AG20443 (cell line): ENCODE results near the gene CCDC90B.
"Not testable (repeated sequence)": the region's sequence is repeated elsewhere in the genome, so short reads cannot be mapped to it uniquely, and the experiment has no call there.

Experiments used
- DNase-seq: peaks from one replicate; pipeline ENCODE4 v3.0.0; 2012; ENCODE audit warnings: low spot score, mixed read lengths

The CCDC90B gene

DNA sequence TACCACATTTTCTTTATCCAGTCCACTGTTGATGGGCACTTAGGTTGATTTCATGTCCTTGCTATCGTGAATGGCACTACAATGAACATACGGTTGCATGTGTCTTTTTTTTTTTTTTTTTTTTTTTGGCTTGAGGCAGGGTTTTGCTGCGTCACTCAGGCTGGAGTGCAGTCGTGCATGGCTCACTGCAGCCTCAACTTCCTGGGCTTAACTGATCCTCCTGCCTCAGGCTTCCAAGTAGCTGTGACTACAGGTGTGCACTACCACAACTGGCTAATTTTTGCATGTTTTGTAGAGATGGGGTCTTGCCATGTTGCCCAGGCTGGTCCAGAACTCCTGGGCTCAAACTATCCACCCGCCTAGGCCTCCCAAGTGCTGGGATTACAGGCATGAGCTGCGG is 1.5 kb upstream of the CCDC90B start:
- no peak for DNase-seq

DNA sequence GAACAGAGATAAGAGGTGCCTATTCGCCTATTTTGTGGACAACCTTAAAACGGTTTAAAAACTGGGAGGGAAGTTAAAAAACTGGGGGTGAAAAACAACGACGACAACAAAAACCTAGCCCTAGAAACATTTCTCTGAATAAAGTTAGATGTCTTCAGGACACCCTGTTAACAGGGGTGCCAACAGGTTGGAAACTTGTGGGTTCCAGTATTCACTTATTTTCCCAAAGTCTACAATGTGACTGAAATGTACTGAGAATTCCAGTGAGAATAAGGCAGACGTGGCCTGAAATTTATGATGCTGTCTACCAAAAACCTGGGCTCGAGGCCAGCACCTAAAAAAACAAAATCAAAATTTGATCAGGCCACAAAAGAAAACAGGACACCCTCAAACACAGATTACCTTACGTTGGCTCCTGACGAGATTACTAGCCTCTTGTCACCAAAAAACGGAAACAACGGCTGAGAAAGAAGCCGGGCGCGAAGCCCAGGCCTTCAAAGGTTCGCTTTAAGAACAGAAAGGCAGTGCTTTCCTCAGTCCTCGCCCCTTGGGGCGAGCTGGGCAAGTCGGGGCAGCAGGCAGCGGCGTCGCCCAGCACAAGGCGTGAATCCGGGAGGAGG is 906 bp downstream of the CCDC90B start:
- no peak for DNase-seq

GRCh38 chr11:83284501-83285150 is 1.5 kb downstream of the CCDC90B start:
- no peak for DNase-seq

- no peak for DNase-seq
Observed at GRCh38 chr11:83282084-83282716, 4.0 kb downstream of the CCDC90B start.

DNA sequence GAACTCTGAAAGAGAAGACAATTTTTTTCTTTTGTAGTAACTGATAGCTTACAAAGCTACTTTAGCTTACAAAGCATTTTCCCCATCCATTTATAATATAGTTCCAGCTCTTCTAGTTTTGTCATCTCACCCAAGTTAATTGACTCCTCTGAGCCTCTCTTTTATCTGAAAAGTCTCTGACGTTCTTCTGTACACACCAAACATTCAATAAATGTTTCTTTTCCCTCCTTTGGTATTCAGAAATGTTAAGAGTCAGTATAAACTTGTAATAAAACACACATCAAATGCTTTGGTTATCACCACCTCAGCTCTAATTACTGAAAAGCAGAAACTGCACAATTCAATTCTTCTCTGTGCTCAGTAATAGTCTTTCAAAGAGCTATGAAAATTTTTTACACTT is 5.9 kb downstream of the CCDC90B start:
- DNase-seq = no peak

GRCh38 chr11:83278351-83278750 is 7.8 kb downstream of the CCDC90B start:
- peak; percentile 34 for DNase-seq

GRCh38 chr11:83275888-83276641 is 10.1 kb downstream of the CCDC90B start:
- DNase-seq = no peak

DNA sequence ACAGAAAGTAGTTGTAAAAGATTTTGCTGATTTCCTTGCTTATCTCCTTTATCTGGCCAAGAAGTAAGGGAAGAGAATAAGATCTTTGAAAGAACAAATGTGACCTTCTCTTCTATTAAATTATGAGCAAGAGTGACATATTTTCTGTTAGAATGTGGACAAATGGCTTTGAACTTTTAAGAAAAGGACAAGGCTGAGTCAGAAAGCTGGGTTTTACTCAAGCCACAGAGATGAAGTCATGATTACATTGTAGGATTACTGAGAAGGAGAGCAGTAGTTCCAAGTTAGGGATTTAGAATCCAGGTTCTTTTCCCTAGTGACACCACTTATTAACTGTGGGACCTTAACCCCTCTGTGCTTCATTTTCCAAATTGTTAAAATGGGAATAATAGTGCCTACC is 13.5 kb downstream of the CCDC90B start:
- peak; percentile 64 for DNase-seq

- not testable (repeated sequence) for DNase-seq
Observed at GRCh38 chr11:83271734-83272133, 14.4 kb downstream of the CCDC90B start.

DNA sequence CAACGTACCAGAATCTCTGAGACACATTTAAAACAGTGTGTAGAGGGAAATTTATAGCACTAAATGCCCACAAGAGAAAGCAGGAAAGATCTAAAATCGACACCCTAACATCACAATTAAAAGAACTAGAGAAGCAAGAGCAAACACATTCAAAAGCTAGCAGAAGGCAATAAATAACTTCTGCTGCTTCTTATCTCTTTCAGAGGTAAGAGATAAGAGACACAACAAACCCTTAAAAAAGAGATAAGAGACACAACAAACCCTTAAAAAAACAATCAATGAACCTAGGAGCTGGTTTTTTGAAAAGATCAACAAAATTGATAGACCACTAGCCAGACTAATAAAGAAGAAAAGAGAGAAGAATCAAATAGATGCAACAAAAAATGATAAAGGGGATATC is 17.1 kb downstream of the CCDC90B start:
- not testable (repeated sequence) for DNase-seq

GRCh38 chr11:83265331-83265730 is 20.8 kb downstream of the CCDC90B start:
- DNase-seq = no peak

DNA sequence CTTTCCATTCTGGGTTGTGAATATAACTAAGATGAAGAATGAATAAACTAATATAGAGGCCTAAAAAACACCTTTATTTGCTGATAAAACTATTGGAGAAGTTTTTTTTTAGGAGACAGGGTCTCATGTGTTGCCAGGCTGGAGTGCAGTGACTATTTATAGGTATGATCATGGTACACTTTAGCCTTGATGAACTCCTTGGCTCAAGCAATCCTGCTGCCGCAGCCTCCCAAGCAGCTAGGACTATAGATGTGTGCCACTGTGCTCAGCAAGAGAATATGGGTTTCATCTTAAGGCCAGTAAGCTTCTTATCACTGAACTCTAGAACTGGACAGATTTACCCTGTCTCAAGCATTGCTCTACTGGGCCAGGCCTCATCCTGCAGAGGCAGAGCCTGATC is 26.6 kb downstream of the CCDC90B start:
- no peak for DNase-seq

DNA sequence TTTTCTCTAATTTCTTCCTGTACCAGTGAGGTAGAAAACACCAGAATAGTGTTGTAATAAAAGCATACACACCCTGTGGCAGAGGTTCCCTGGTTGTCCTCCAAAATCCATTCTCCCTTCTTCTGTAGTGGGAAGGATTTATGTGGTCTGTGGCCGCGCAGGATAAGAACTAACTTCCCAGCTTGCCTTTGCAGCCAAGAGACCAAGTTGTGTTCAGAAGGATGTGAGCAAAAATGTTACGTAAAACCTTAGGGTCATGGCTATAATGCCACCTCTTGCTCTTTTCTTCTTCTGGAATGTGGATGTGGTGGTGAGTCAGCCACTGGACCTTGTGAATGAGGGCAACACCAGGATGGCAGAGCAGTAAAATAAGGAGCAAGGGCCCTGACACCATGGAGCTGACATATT is 28.4 kb downstream of the CCDC90B start:
- DNase-seq = peak; percentile 59

- no peak for DNase-seq
Observed at GRCh38 chr11:83256602-83257340, 29.4 kb downstream of the CCDC90B start.

DNA sequence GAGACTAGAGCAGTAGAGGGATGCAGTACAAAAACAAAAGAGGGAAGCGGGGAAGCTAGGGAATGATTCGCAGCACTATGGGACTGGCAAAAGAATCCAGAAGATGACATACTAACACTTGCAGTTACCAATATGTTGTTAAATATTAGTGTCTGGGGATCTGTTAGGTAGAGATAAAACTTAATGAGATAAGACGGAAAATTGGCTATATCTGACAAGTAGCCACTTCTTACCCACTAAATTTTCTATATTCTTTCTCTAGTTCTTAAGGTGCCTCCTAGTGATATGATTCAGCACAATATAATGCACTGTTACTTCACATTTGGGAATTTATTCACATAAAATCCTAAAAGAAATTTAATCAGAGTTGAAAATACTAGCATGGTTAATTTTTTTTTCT is 30.8 kb downstream of the CCDC90B start:
- DNase-seq = no peak

DNA sequence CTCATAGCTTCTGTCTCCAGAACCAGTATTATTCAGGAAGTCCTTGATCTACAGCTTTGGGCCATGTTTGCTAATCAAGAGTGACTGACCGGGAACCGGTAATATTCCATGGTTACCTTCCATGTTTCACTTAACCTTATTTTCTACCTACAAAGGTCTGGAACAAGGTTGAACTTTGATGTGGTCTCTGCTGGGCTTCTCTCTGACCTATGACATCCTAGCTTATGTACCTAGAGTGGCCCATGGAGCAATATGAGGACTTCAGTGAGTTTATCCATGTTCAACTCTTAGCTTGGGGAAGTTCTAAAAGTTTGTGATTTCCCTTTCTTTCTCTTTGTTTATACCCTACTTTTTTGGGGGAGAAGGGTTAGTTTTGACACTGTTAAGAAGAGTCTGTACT is 33.2 kb downstream of the CCDC90B start:
- DNase-seq = no peak

GRCh38 chr11:83252266-83252665 is 33.9 kb downstream of the CCDC90B start:
- DNase-seq = no peak

DNA sequence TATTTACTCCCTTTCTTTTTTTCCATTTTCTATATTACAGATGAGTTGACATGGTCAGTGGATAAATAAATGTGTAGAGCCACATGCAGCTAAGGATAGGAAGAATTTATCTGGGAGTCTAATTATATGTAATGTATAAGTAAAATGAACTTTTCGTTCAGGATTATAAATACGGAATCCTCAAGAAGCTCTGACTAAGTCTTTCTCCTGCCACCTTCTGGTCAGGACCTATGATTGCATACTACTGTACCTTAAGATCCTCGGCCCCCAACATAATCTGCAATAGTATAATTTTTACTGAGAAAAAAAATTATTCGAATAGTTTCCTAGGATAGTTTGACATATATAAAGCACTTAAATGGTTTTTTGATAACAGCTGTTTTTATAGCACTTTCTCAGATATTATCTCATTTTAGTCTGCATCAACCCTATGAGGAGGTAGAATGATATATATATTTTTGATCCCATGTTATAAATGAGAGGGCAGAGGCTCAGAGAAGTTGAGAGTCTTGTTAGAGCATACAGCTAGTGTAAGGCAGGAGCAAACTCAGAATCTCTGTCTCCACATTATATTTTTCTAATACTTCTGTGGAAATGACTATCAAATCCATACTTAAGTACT is 36.1 kb downstream of the CCDC90B start:
- peak; percentile 63 for DNase-seq

DNA sequence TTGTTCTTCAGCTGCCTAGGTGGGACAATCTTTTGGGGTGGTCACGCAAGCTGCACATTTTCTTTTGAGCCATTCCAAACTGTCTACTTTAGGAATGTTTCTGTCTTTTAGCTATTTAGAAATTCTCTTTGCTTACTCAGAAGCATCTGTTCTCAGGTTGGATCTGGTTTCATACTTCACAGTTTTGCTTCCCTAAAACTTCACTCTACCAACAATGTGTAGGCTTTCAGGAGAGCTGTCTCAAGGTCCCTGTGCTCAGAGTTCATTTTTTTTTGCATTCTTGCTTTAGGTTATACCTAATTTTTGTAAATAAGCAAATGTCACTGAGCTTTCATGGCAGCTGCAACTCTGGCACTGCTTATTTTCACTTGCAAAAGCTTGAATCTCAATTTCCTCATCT is 36.7 kb downstream of the CCDC90B start:
- DNase-seq = no peak

DNA sequence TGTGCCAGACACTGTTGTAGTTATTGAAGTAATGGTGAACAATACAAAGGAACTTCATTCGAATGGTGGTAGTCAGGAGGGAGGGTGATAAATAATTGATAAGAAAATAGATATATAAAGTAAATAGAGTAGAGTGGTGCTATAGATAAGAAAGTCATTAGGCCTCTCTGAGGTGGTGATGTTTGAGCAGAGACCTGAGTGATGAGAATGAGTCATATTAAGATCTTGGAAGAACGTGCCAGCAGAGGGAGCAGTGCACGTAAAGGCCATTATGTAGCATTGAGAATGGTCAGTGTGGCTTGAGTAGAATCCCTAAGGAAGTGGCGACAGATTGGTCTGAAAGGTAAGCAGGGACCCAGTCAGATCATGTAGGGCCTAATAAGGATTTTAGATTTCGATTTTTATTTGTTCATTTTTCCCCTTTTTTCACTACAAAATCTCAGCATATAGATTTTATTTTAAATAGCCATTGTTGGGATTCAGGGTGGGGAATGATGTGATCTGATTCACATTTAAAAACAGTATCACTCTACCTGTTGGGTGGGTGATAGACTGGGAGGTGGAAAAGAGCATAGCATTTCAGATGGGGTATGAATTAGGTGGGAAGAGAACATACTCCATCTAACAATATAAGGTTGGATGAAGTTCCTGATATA is 44.7 kb downstream of the CCDC90B start:
- peak; percentile 53 for DNase-seq

GRCh38 chr11:83238111-83238510 is 48.1 kb downstream of the CCDC90B start:
- DNase-seq = no peak
